GM18502 (cell line): ENCODE measurements around the gene FBXW11.
A peak's percentile ranks its signal among the peaks of the same experiment; 100 is the strongest.
"Not testable (repeated sequence)": the region's sequence is repeated elsewhere in the genome, so short reads cannot be mapped to it uniquely, and the experiment has no call there.

ENCODE experiments used
- ATAC-seq: cut with Tn5 transposase; IDR thresholded peaks from one replicate; pipeline ENCODE4 v1.9.1; 2021; ENCODE audit warnings: mild to moderate bottlenecking; ENCODE audit not compliant: unreplicated experiment, poor library complexity

FBXW11 gene

DNA sequence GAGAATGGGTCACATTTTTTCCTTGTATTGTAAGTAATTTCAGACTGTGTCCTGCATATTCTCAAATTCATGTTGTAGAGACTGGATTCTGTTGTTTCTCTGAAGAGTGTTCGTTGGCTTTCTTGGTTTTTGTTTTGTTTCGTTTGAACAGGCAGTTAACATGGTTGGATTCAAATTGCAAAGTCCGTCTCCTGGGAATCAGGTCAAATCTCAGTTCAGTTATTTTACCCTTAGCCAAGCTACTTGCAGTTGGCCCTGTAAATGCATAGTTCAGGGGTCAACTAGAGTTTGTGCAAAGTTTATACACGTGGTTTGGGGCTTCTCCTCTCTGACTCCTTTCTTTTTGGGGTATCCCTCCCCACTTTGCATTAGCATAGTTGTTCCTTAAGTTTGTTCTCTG, 21.7 kb upstream of the FBXW11 start:
- ATAC-seq = no peak

DNA sequence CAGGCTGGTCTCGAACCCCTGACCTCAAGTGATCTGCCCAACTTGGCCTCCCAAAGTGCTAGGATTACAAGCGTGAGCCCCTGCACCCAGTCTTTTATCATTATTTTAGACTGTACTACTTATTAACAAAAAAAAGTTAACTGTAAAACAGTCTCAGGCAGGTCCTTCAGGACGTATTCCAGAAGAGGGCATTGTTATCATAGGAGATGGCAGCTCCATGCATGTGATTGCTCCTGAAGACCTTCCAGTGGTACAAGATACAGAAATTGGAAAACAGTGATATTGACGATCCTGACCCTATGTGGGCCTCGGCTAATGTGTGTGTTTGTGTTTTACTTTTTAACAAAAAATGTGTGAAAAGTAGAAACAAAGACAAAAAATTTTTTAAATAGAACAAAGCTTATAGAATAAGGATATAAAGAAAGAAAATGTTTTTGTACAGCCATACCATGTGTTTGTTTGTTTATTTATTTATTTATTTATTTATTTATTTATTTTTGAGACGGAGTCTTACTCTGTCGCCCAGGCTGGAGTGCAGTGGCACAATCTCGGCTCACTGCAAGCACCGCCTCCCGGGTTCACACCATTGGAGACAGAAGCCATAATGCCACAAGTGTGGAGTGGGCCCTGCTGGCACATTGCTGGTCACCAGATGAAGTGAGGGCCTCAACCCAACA, 13.8 kb upstream of the FBXW11 start:
- ATAC-seq = not testable (repeated sequence)

DNA sequence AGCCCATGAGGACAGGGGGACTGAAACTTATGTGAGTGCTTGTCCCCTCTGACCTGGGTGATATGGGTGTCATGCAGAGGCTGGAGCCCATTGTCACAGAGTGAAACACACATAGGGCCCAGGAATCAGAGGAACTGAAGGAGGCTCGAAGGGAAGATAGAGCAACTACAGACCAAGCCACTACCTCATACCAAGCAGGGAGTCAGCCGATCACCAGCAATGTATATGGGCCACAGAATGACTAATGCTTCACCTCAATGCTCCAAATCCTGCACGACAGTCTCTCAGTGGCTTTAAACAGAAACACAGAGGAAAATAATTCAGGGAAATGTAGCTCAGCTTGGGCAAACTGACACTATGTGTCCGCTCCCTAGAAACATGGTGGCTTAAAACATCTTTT, 8.9 kb upstream of the FBXW11 start:
- ATAC-seq = no peak

DNA sequence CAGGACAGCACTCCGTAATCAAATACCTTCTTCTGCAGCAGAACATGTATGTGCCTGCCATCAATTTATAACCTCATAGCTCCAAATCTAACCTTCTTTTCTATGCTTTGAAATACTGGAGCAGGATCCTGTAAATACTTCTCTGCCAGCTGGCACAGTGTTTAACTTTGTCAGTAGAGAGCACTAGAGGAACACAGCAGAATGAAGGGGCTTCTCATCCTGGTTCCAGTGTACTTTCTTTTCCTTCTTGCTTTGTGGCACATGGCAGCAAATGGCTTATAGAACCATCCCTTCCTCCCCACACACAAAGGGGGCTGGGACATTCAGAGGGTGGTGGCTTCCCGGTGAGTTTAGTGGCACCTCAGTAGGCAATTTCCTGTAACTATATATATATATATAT, 3.8 kb upstream of the FBXW11 start:
- ATAC-seq = no peak

DNA sequence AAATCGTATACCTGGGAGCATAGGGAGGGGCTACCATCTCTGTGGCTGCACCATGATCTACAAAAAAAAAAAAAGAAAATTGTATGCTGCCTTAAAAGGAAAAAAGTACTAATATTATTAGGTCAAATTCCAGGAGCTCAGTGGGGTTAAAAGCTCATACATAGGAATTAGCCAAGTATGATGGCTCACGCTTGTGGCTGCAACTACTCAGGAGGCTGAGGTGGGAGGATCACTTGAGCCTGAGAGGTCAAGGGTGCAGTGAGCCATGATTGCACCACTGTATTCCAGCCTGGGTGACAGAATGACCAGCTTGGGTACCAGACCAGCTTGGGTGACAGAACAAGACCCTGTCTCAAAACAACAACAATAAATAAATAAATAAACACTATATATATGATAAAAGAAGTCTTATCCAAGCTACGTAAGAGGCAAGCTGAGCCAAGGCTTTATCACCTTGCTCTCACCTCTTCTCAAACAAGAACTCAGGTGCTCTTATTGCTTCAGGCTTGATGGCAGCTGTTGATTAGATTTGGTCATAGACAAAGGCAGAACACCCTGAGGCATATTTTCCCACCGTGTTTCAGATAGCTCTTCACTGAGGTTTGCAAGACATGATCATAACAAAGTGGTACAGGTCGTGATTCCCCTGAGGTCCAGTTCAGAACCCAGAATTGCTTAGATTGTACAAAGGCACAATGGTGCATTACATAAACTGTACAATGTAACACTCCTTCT, 3.3 kb upstream of the FBXW11 start:
- ATAC-seq = no peak

DNA sequence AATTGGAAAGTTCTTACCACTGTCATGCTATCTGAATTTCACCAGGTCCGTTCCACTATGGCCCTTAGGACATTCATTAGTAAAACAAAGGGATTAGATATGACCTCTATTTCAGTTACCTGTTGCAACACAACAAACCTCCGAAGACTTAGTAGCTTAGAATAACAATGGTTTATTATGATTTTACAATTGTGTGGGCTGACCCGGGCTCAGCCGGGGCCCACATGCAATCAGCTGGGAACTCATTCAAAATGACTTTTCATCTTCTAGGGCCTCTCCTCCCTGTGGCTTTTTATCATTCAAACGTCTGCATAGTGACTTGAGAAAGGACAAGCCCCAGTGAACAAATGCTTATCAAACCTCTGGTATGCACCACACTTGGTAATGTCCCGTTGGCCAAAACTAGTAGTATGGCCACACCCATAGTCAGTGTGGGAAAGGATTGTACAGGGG, 2.3 kb upstream of the FBXW11 start:
- no peak for ATAC-seq

DNA sequence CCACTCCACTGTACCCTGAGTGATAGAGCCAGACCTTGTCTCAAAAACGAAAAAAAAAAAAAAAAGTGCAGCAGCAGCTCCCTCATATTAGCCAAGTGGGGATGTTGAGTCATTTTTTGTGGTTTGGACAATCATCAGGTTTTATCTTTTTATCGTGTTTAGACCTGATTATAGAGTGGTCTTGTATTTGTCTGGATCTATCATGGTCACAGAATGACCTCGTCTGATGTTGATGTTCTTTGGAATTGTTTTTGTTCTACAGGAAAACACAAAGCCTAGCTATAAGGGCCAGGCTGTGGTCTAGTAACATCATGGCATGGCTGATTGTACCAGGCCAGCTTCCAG, 1.6 kb upstream of the FBXW11 start:
- no peak for ATAC-seq

DNA sequence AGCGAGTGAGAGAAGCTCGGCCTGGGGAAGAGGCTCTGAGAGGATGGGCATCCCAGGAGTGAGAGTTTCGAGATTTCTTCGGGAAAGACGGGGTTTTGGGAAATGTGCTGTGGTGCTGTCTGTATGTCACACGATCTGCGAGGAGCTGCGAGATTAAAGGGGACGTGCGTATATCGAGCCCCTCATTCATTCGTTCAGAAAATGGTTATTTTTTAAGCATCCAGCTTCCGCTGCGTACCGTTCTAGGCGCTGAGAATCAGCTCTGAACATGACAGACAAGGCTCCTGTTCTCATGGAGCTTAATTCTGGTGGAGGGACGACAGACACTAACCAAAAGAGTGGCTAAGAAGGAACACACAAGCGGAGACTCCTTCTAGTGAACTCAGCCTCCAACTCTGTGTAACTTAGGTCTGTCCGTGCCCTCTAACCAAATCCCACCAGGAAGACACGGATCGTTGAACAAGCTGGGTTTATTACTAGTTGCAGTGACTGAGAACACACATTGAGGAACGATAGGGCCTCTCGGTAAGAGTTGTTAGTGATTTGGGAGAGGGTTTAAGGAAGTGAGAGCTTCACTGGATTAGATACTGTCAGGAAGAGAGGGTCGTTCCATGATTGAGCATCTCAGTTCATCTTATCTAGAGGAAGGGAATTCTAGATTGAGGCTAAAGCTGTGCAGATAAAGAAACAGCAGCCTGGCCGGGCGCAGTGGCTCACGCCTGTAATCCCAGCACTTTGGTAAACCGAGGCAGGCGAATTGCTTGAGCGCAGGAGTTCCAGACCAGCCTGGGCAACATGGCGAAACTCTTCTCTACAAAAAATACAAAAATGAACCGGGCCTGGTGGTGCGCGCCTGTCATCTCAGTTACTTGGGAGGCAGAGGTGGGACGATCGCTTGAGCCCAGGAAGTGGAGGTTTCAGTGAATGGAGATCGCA, 1.0 kb upstream of the FBXW11 start:
- peak; percentile 1 for ATAC-seq

DNA sequence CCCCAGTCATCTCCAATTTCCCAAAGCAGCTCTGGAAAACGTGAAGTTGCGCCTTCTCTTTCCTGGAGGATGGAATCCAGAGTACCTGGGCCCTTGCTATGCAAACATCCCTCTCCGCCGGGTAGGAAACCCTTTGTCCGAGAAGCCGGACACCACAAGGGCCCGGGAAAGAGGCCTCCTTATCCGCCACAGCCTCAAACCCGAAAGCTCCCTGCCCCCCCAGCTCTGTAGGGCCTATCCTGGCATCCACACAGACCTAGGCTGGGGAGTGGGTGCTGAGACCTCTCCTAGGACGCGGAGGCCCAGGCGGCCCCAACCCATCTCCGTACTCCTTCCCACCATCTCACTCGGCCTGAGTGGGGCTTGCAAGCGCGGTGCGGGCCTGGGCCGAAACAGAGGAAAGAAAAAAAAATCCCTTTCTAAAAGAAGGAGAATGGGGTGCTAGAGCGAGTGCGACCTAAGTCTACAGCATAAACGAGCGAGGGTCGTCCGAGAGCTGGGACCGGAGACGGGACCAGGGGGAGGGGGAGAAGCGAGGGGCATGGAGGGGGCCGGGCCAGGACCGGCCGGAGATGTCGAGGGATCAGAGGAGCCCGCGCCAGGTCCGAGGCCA, 624 bp downstream of the FBXW11 start:
- ATAC-seq = peak; percentile 4

DNA sequence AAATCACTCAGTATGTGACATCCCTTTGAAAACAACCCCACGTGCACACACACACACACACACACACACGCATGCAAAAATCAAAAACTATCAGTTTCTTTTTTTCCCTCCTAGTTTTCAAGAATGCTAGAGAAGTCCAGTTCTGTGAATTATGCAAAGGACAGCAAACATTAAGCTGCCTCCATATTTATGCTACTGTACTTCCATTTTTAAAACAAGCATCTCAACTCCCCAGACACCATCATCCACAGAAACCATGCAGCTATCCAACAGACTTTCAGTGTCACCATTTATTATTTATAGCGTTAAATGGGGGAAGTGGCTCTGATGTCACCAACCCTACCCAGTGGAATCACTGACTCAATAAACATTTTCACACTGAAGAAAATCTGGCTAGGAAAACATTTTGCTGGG, 1.6 kb downstream of the FBXW11 start:
- no peak for ATAC-seq

DNA sequence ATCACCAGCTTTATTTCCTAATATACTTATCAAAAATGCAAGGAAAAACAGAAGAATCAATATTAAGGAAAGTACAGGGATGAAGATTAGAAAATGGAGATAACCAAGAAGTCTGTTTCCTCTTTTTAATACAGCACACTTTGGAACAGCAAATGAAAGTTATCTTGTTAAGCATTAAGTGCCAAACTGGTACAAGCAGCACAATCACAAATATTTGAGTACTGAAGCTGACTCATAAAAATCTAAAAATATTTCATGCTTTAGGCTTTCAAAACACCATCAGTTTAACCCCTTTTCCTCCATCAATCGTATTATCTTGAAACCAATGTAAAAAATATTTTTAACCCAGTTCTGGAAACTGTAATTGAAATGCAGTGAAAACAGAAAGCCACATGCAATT, 2.7 kb downstream of the FBXW11 start:
- no peak for ATAC-seq

DNA sequence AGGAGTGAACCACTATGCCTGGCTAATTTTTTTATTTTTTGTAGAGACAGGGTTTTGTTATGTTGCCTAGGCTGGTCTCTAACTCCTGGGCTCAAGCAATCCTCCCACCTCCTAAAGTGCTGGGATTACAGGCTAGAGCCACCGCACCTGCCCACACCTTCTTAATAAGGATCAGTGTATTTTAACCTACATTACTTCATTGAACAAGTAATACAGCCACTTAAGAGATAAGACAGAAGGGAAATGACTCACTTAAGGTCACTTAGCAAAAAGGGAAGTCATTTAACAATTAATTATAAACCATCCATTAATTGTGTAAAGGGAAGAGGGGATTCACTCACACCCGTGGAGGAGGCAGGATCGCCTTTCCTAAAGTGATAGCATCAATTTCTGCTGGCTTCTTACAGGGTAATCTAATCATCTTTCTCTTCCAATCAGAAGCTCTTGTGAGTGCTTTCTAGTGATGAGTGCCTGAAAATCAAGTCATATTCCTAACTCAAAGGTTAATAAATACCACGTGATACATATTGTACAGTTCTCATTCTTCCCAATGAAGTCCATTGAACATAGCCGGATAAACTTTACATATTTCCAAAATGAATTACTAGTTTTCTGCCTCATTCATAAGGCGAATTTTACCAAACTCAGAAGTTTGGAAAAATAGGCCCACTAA, 3.5 kb downstream of the FBXW11 start:
- ATAC-seq = no peak

DNA sequence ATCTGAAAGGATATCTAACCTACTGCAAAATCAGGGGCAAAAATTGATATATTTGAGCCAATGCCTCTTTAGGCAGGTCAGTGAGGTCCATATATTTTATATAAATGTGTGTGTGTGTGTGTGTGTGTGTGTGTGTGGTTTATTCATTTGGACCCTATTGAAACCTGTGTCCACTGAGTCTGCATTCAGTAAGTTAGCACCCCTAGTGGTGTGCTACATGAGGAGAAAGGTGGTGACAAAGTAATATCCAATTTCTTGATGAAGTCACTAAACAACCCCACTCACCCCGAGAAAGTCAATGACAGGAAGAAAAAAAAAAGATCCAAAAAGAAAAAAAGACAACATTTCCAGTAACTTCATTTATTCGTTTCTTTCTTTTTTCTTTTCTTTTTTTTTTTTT, 4.1 kb downstream of the FBXW11 start:
- ATAC-seq = no peak

DNA sequence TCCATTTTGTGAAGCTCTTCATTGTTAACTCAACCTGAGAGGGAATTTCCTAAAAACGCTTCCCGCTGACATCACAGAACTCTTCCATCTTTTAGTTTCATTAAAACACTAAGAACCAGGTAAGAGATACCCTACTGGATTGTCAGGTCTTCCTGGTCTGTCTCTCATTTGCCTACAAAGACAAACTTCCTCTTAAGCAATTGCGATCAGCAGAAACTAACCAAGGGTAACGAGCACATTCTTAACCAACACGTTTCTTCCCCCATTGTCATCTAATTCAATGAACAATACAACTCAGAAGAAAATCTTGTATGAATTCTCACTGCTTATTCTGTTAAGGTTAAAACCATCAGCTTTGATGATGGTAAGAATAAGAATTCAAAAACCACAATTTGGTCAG, 6.6 kb downstream of the FBXW11 start:
- peak; percentile 57 for ATAC-seq

DNA sequence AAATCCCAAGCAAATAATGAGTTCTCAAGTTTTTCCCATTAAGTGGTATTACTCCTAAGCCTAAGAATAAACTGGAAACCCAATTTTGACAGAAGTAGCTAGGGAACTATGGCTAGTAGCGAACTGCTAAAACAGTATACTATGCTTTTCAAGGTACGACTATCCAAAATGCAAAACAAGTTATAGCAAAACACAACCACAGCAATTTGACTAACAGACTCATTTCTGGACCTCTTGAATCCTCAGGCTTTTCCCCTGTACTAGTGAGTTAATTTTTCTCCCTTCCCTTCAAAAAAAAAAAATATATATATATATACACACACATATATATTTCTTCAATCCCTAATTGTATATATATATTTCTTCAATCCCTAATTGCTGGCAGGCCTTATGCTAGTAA, 7.3 kb downstream of the FBXW11 start:
- ATAC-seq = no peak

DNA sequence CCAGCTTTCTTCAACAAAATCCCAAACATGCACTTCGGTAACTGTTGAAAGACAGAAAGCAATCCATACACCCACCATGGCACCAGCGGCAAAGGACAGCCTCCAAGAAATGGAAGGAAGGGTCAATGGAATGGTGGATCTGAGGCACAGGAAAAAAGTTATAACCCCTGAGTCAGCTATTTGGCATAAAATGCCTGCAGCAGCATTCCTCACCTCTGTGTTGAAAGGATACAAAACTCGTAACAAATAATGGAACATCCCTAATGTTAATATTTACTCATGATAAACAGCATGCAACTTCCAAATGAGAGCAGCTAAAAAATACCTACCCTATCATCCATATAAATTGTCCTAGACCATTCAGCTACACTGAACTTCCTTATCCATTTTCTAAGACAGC, 9.4 kb downstream of the FBXW11 start:
- no peak for ATAC-seq

DNA sequence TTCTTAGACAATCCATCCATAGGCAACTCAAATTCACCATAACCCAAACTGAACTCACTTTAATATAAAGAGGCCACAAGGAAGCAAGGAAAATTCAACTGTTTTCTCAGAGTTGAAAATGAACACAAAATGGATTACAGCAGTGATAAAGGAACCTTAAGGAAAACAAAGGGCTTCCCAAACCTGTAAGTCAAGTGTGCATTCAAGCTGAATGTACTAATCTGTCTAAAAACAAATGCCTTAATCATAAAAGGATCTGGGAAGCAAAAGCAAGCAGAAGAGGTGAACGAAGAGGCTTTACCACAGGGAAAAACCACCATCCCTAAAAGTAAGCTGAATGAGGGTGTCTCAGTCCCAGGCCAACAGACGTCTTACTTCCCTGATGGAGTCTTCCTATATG, 13.6 kb downstream of the FBXW11 start:
- no peak for ATAC-seq

DNA sequence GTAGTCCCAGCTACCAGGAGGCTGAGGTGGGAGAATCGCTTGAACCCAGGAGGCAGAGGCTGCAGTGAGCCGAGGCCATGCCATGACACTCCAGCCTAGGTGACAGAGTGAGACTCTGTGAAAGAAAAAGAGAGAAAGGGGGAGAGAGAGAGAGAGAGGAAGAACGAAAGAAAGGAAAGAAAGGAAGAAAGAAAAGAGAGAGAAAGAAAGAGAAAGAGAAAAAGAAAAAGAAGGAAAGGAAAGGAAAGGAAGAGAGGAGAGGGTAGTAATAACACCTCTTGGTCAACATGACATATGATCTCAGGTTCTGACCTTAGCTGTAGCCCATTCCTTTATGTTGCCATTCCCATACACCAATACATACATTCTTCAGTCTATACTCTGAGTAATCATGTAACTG, 14.1 kb downstream of the FBXW11 start:
- ATAC-seq = no peak

DNA sequence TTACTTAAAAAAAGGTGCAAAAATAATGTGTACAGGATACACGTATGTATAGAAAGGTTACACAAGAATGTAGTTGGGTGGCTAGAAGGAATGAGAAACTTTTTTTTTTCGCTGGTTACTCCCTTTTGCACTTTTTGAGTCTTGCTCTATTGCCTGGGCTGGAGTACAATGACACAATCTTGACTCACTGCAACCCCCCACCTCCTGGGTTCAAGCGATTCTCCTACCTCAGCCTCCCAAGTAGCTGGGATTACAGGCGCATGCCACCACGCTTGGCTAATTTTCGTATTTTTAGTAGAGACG, 15.8 kb downstream of the FBXW11 start:
- ATAC-seq = no peak

DNA sequence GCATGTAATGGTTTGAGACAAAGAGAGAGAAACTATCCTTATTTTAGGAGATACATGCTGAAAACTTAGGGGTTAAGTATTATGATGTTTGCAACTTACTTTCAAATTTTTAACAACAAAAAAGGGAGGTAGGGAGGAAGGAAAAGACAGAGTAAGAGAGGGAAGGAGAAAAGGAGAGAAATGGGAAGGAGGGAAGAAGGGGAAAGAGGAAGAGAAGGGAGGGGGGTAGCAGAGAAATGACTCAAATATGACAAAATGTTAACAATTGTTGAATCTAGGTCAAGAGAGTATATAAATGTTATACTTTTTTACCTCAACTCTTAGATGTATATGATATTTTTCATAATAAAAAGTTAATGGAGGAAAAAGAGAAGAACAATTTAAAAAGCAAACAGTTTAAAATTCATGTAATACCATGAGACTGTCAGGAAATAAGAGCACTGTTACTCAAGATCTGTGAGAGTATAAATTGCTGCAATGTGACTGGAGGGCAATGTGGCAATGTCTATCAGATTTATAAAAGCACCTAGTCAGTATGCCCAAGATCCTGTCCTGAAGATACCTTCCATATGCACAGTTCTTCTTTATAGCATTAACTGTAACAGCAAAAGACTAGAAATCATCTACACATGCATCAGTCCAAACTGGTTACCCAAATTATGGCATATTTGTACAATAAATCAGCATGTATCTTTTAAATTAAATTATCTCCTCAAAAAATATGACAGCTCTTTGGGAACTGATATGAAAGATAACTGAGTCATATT, 16.3 kb downstream of the FBXW11 start:
- ATAC-seq = no peak
